ENCODE results near the gene SLC6A5. TPM values are rescaled to one million over a fixed set of nuclear protein-coding genes. Genes with fewer than 3 reads are reported as not detected.

The SLC6A5 gene
- total RNA-seq, 1 experiment from 2014 or later: not detected

DNA sequence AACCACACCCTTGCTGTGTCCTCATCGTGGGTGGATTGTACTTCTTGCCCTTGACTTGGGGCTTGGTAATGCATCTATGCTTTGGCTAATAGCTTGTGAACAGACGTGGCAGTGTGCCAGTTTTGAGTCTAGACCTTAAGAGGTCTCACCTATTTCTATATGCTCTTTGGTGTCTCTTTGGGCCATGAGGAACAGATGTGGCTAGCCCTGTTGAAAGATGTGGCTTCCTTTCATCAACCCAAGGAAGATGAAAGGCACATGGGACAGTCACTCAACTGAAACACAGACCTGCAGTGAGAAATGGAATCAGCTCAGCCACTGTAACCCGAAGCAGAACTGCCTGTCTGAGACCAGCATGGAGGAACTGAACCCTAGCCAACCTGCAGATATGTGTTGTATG lies 62.0 kb downstream of the SLC6A5 start:
- Histone ChIP-seq H3K4me2 (ENCODE audit: insufficient read depth, insufficient read length, low read length) (no peak overlapping the region), H3K79me2 (ENCODE audit: insufficient read depth, low read length) (no peaks in the 10 kb centered on the region), H4K20me1 (ENCODE audit: control insufficient read depth, insufficient read depth, insufficient read length) (no peaks in the 10 kb centered on the region), H2AFZ (ENCODE audit: low read length) (no peak overlapping the region), H2BK15ac (ENCODE audit: low read depth, low read length) (no peak overlapping the region), H3K18ac (ENCODE audit: insufficient read length, low read depth, low read length) (no peak overlapping the region), H3K9me3 (ENCODE audit: control insufficient read depth, low read depth, low read length) (no peaks in the 10 kb centered on the region), H2BK12ac (ENCODE audit: insufficient read length, low read depth, low read length) (no peak overlapping the region), H3K4me1 (ENCODE audit: insufficient read depth, low read length) (peaks cover 5% of the 10 kb centered on the region; the same call in 1 of the 2 replicates), H4K5ac (ENCODE audit: insufficient read length, low read depth, low read length) (no peak overlapping the region), H3K56ac (ENCODE audit: insufficient read length, low read depth, low read length) (no peak overlapping the region), H3K27ac (ENCODE audit: insufficient read length, low read depth, low read length) (no peak overlapping the region), H2AK5ac (ENCODE audit: insufficient read length, low read length) (no peak overlapping the region), H3K9ac (ENCODE audit: extremely low read depth, insufficient read length, low read length) (no peak overlapping the region), H3K27me3 (ENCODE audit: insufficient read depth, low read length) (no peaks in the 10 kb centered on the region), H3K23me2 (ENCODE audit: insufficient read length, low read depth, low read length, poor library complexity, severe bottlenecking) (no peaks in the 10 kb centered on the region), H3K23ac (ENCODE audit: insufficient read length, low read depth, low read length) (no peak overlapping the region), H2BK5ac (ENCODE audit: insufficient read length, low read length) (no peak overlapping the region), H2BK20ac (ENCODE audit: low read depth, low read length, poor library complexity, severe bottlenecking) (no peak overlapping the region), H2BK120ac (ENCODE audit: low read depth, low read length, poor library complexity, severe bottlenecking) (no peak overlapping the region), H3K79me1 (ENCODE audit: insufficient read depth, low read depth, low read length, poor library complexity, severe bottlenecking) (no peaks in the 10 kb centered on the region), H4K91ac (ENCODE audit: insufficient read length, low read depth, low read length) (no peak overlapping the region), H4K8ac (replicated peaks; ENCODE audit: insufficient read length, low read depth, low read length) (no peak overlapping the region), H3K4ac (ENCODE audit: low read depth, low read length) (no peak overlapping the region), H3T11ph (ENCODE audit: low read length) (no peak overlapping the region), H3K14ac (ENCODE audit: insufficient read depth, low read length) (no peak overlapping the region)
- H3K36me3 Mint-ChIP-seq (ENCODE audit: insufficient read depth in 1 of 3, low read depth in 3 of 3): no peaks in the 10 kb centered on the region
- H3K4me3 Mint-ChIP-seq: no peak overlapping the region
- no peak overlapping the region for H3K27ac Mint-ChIP-seq
- WGBS (ENCODE audit: extremely low coverage, insufficient read length, low lambda C conversion rate): no CpG with 5 or more reads among the region's 3 CpGs
- TF ChIP-seq, protein P1, sequence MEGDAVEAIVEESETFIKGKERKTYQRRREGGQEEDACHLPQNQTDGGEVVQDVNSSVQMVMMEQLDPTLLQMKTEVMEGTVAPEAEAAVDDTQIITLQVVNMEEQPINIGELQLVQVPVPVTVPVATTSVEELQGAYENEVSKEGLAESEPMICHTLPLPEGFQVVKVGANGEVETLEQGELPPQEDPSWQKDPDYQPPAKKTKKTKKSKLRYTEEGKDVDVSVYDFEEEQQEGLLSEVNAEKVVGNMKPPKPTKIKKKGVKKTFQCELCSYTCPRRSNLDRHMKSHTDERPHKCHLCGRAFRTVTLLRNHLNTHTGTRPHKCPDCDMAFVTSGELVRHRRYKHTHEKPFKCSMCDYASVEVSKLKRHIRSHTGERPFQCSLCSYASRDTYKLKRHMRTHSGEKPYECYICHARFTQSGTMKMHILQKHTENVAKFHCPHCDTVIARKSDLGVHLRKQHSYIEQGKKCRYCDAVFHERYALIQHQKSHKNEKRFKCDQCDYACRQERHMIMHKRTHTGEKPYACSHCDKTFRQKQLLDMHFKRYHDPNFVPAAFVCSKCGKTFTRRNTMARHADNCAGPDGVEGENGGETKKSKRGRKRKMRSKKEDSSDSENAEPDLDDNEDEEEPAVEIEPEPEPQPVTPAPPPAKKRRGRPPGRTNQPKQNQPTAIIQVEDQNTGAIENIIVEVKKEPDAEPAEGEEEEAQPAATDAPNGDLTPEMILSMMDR (conservative IDR thresholded peaks at IDR 0.05): no peak
- peaks cover 36% of the 10 kb centered on the region for H3K27me3 Mint-ChIP-seq (ENCODE audit: low read depth)
- H3K4me1 Mint-ChIP-seq: peaks cover 19 to 20% of the 10 kb centered on the region in 2 experiments
- DNase-seq: no peak
- H3K9me3 Mint-ChIP-seq: no peaks in the 10 kb centered on the region; a peak in 1 of 5 replicates

Data from H9 (cell line).